Transverse colon (tissue), 3 donors: Measurements from ENCODE around the gene ETV6.

Experiments
- CTCF ChIP-seq, 5 experiments: fragments of 200-600 bp in 3 of 5; fragments of 450-650 bp in 2 of 5; sonication (generic) in 3 of 5; IDR thresholded peaks; 1 replicate in 2 of 5; 2 replicates in 3 of 5; pipeline ENCODE4 v1.5.1; 2016 to 2017; ENCODE audit warnings: antibody characterized with exemption in 5 of 5, inconsistent platforms in 3 of 5, mild to moderate bottlenecking in 2 of 5, moderate library complexity in 1 of 5
- EP300 ChIP-seq: sonication (generic); formaldehyde crosslinking; IDR thresholded peaks from one replicate; pipeline ENCODE4 v1.6.1; 2017; ENCODE audit warnings: antibody characterized with exemption, low read depth
- POLR2A ChIP-seq: fragments of 450-650 bp; IDR thresholded peaks from one replicate; pipeline ENCODE4 v1.6.1; 2016; ENCODE audit warnings: antibody characterized with exemption, mild to moderate bottlenecking, moderate library complexity

GRCh38 chr12:11678781-11679180 is 29.3 kb downstream of the ETV6 start:
- TF ChIP-seq CTCF (IDR thresholded peaks at IDR 0.05): no peak
- no peak for TF ChIP-seq EP300
- no peak for TF ChIP-seq POLR2A
